MV-4-11 (cell line): ENCODE measurements around the gene ARHGAP44.

Experiments used
- DNase-seq: peaks from one replicate; lab custom pipeline; 2025; lab: John Stamatoyannopoulos, UW

The ARHGAP44 gene

GRCh38 chr17:12898110-12898509, 108.8 kb downstream of the ARHGAP44 start:
- no peak for DNase-seq

- DNase-seq = no peak
These were observed 110.3 kb downstream of the ARHGAP44 start for GRCh38 chr17:12899604-12900003.

- DNase-seq = no peak
These were observed 111.2 kb downstream of the ARHGAP44 start for GRCh38 chr17:12900474-12900873.

- DNase-seq = no peak
These were observed 112.7 kb downstream of the ARHGAP44 start for GRCh38 chr17:12902046-12902445.

- no peak for DNase-seq
These were observed 118.2 kb downstream of the ARHGAP44 start for GRCh38 chr17:12907477-12907876.

- no peak for DNase-seq
These were observed 119.7 kb downstream of the ARHGAP44 start for GRCh38 chr17:12909046-12909445.

- DNase-seq = no peak
These were observed 120.2 kb downstream of the ARHGAP44 start for GRCh38 chr17:12909511-12909910.

- no peak for DNase-seq
These were observed 121.9 kb downstream of the ARHGAP44 start for GRCh38 chr17:12911239-12911638.

- DNase-seq = no peak
These were observed 128.1 kb downstream of the ARHGAP44 start for GRCh38 chr17:12917399-12917798.

- DNase-seq = peak; percentile 77
These were observed 128.8 kb downstream of the ARHGAP44 start for GRCh38 chr17:12918142-12918541.

GRCh38 chr17:12922120-12922519, 132.8 kb downstream of the ARHGAP44 start:
- DNase-seq = no peak

- no peak for DNase-seq
These were observed 135.3 kb downstream of the ARHGAP44 start for GRCh38 chr17:12924614-12925013.

GRCh38 chr17:12927001-12927400, 137.7 kb downstream of the ARHGAP44 start:
- no peak for DNase-seq

GRCh38 chr17:12927541-12928425, 138.5 kb downstream of the ARHGAP44 start:
- DNase-seq = no peak

GRCh38 chr17:12928736-12929135, 139.4 kb downstream of the ARHGAP44 start:
- no peak for DNase-seq

GRCh38 chr17:12936501-12936900, 147.2 kb downstream of the ARHGAP44 start:
- no peak for DNase-seq

GRCh38 chr17:12940699-12941098, 151.4 kb downstream of the ARHGAP44 start:
- DNase-seq = no peak

- no peak for DNase-seq
These were observed 157.7 kb downstream of the ARHGAP44 start for GRCh38 chr17:12947047-12947446.

- DNase-seq = no peak
These were observed 162.7 kb downstream of the ARHGAP44 start for GRCh38 chr17:12952012-12952411.

GRCh38 chr17:12953156-12953555, 163.9 kb downstream of the ARHGAP44 start:
- DNase-seq = no peak

- DNase-seq = no peak
These were observed 166.2 kb downstream of the ARHGAP44 start for GRCh38 chr17:12955521-12955920.

- DNase-seq = no peak
These were observed 169.5 kb downstream of the ARHGAP44 start for GRCh38 chr17:12958786-12959185.

GRCh38 chr17:12959441-12959840, 170.1 kb downstream of the ARHGAP44 start:
- no peak for DNase-seq

GRCh38 chr17:12961655-12962054, 172.4 kb downstream of the ARHGAP44 start:
- DNase-seq = no peak
